Measurements from ENCODE around the gene RHOA. TPM values are rescaled to one million over a fixed set of nuclear protein-coding genes. Genes with fewer than 3 reads are reported as not detected.

RHOA gene
- total RNA-seq, 3 donors from 2014 or later: 314 to 686 (median 317) TPM

- intact Hi-C loops (cut with DNase I; ENCODE audit: low total_unique reads): no loop called here
- Histone ChIP-seq H3K4me1 (no peaks in the 10 kb centered on the region), H3K27ac (peak overlapping the region; percentile 85 to 92), H3K36me3 (no peaks in the 10 kb centered on the region), H3K4me3 (peak overlapping the region; percentile 54 to 76 (median 76)), H3K27me3 (no peaks in the 10 kb centered on the region), H3K9me3 (no peaks in the 10 kb centered on the region)
- DNase-seq (ENCODE audit: low spot score in 2 of 2): no peak
- TF ChIP-seq CTCF (IDR thresholded peaks at IDR 0.05) (no peak), POLR2A (IDR thresholded peaks at IDR 0.05) (no peak), POLR2AphosphoS5 (IDR thresholded peaks at IDR 0.05) (no peak)
Measured at GRCh38 chr3:49428752-49429080, 16.9 kb upstream of the RHOA start.

- TF ChIP-seq CTCF (IDR thresholded peaks at IDR 0.05): no peak
- TF ChIP-seq POLR2AphosphoS5 (IDR thresholded peaks at IDR 0.05): no peak
- TF ChIP-seq POLR2A (IDR thresholded peaks at IDR 0.05): no peak
- intact Hi-C loops (cut with DNase I; ENCODE audit: low total_unique reads): no loop called here
- no peaks in the 10 kb centered on the region for H3K27me3 ChIP-seq
Measured at GRCh38 chr3:49427586-49427985, 15.8 kb upstream of the RHOA start.

GRCh38 chr3:49424816-49425215, 13.0 kb upstream of the RHOA start:
- DNase-seq (ENCODE audit: low spot score in 2 of 2): no peak

More at GRCh38 chr3:49427586-49427985, 15.8 kb upstream of the RHOA start:
- DNase-seq (ENCODE audit: low spot score in 2 of 2): no peak
- Histone ChIP-seq H3K27ac (no peak overlapping the region), H3K36me3 (no peaks in the 10 kb centered on the region), H3K4me3 (no peak overlapping the region), H3K4me1 (no peaks in the 10 kb centered on the region), H3K9me3 (no peaks in the 10 kb centered on the region)

GRCh38 chr3:49422379-49423248, 10.8 kb upstream of the RHOA start, which contains the start of gene AMT:
Gene AMT (minus strand): TSS chr3:49422473. CDS start chr3:49422450, 23 bp downstream.
- TF ChIP-seq POLR2AphosphoS5 (IDR thresholded peaks at IDR 0.05): no peak
- TF ChIP-seq CTCF (IDR thresholded peaks at IDR 0.05): no peak
- TF ChIP-seq POLR2A (IDR thresholded peaks at IDR 0.05): no peak
- intact Hi-C loops (cut with DNase I; ENCODE audit: low total_unique reads): no loop called here
- H3K4me1 ChIP-seq: no peaks in the 10 kb centered on the region
- DNase-seq (ENCODE audit: low spot score in 2 of 2): no peak
- H3K9me3 ChIP-seq: no peaks in the 10 kb centered on the region
- no peak within 1 kb of the TSS for H3K27ac ChIP-seq
- H3K27me3 ChIP-seq: no peaks in the 10 kb centered on the region
- no peaks in the 10 kb centered on the region for H3K36me3 ChIP-seq
- H3K4me3 ChIP-seq: peak within 1 kb of the TSS in 2 of 3 donors; percentile 26 to 34

More at GRCh38 chr3:49424816-49425215, 13.0 kb upstream of the RHOA start:
- intact Hi-C loops (cut with DNase I; ENCODE audit: low total_unique reads): no loop called here
- no peaks in the 10 kb centered on the region for H3K27me3 ChIP-seq
- no peak overlapping the region for H3K4me3 ChIP-seq
- no peak overlapping the region for H3K27ac ChIP-seq
- H3K36me3 ChIP-seq: no peaks in the 10 kb centered on the region
- H3K4me1 ChIP-seq: no peaks in the 10 kb centered on the region
- H3K9me3 ChIP-seq: no peaks in the 10 kb centered on the region
- TF ChIP-seq POLR2A (IDR thresholded peaks at IDR 0.05) (no peak), CTCF (IDR thresholded peaks at IDR 0.05) (no peak), POLR2AphosphoS5 (IDR thresholded peaks at IDR 0.05) (no peak)

GRCh38 chr3:49421890-49422378, 10.2 kb upstream of the RHOA start:
- Histone ChIP-seq H3K4me3 (peak overlapping the region in 2 of 3 donors; percentile 26 to 34), H3K9me3 (no peaks in the 10 kb centered on the region), H3K36me3 (no peaks in the 10 kb centered on the region), H3K27me3 (no peaks in the 10 kb centered on the region), H3K27ac (no peak overlapping the region), H3K4me1 (no peaks in the 10 kb centered on the region)
- intact Hi-C loops (cut with DNase I; ENCODE audit: low total_unique reads): no loop called here
- TF ChIP-seq POLR2AphosphoS5 (IDR thresholded peaks at IDR 0.05) (no peak), POLR2A (IDR thresholded peaks at IDR 0.05) (no peak), CTCF (IDR thresholded peaks at IDR 0.05) (no peak)
- no peak for DNase-seq (ENCODE audit: low spot score in 2 of 2)

Measured in breast epithelium (tissue), 4 donors.